Measurements from ENCODE around the gene TMEM179.

- no peak for TF ChIP-seq CTCF (conservative IDR thresholded peaks at IDR 0.05; ENCODE audit: low read depth, low read length)
- TF ChIP-seq EZH2 (IDR thresholded peaks at IDR 0.05; ENCODE audit: low read length, unreplicated experiment), result no peak
- no peak for TF ChIP-seq EZH2phosphoT487 (IDR thresholded peaks at IDR 0.05; ENCODE audit: borderline replicate concordance, low read length)
Measured at GRCh38 chr14:104547998-104548700, 56.4 kb downstream of the TMEM179 start.
